MM.1S (cell line): ENCODE measurements around the gene H19.

Source experiments
- EZH2 ChIP-seq: fragments of 300-600 bp; sonication (generic); optimal IDR thresholded peaks from 2 replicates; pipeline ENCODE3; 2017; ENCODE audit warnings: low read depth, mild to moderate bottlenecking, antibody characterized with exemption, low read length, mixed read lengths
- TF ChIP-seq, protein P1 (sequence below): fragments of 300-600 bp; sonication (generic); IDR thresholded peaks from 2 replicates; pipeline ENCODE4 v1.5.1; 2016; ENCODE audit warnings: antibody characterized with exemption, low read length, mixed read lengths

DNA sequence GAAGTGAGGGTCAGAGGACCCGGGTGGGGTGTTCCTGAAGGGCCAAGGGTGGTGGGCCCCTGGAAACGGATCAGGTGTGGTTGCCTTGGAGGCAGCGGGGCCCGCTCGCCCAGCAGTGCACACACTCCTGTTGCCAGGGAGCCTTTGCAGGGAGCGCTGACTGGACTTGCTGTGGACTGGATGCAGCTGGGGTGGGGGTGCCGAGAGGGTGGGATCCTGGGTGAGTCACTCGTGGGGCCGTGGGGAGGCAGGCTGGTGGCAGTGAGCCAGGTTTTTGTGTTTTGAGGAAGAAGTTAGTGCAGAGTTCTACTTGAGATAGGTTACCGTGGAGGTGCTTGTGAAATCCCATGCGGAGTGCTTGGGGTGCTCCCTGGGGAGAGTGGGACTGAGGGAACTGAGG lies 49.3 kb downstream of the H19 start:
- TF ChIP-seq, protein P1, sequence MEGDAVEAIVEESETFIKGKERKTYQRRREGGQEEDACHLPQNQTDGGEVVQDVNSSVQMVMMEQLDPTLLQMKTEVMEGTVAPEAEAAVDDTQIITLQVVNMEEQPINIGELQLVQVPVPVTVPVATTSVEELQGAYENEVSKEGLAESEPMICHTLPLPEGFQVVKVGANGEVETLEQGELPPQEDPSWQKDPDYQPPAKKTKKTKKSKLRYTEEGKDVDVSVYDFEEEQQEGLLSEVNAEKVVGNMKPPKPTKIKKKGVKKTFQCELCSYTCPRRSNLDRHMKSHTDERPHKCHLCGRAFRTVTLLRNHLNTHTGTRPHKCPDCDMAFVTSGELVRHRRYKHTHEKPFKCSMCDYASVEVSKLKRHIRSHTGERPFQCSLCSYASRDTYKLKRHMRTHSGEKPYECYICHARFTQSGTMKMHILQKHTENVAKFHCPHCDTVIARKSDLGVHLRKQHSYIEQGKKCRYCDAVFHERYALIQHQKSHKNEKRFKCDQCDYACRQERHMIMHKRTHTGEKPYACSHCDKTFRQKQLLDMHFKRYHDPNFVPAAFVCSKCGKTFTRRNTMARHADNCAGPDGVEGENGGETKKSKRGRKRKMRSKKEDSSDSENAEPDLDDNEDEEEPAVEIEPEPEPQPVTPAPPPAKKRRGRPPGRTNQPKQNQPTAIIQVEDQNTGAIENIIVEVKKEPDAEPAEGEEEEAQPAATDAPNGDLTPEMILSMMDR, result no peak
- no peak for TF ChIP-seq EZH2
